IMR-90 (cell line): ENCODE measurements around the gene LRRTM3. TPM values are rescaled to one million over a fixed set of nuclear protein-coding genes. Genes with fewer than 3 reads are reported as not detected.

Experiments
- ATAC-seq: fragments of 200-7000 bp; cut with Tn5 transposase; 2 replicates; pipeline ENCODE4 v1.9.1; 2020; ENCODE audit warnings: low read depth, mild to moderate bottlenecking, moderate library complexity
- BruUV-seq: library from RNA; stranded (reverse); fragments of 400-500 nt; replicated peaks from 2 replicates; lab custom pipeline; 2021; lab: Mats Ljungman, UMichigan
- CTCF ChIA-PET: fragments of 300-600 bp; formaldehyde crosslinking; extraction: SDS; loops from one replicate; lab custom pipeline; 2021; ENCODE audit warnings: antibody characterized with exemption; lab: Yijun Ruan, JAX
- POLR2A ChIA-PET: fragments of 300-600 bp; sonication (Branson Sonifier 250); formaldehyde crosslinking; loops from one replicate; lab custom pipeline; 2022; ENCODE audit warnings: antibody characterized with exemption; ENCODE audit not compliant: unreplicated experiment; lab: Charles Lee
- DNase-seq: peaks from one replicate; pipeline ENCODE4 v3.0.0; 2013
- H2AFZ ChIP-seq: replicated peaks from 2 replicates; pipeline ENCODE3; 2013; ENCODE audit warnings: low read length, mild to moderate bottlenecking; ENCODE audit not compliant: poor library complexity
- H2AK5ac ChIP-seq: 2 replicates; pipeline ENCODE4 v1.6.1; 2013; ENCODE audit warnings: low read depth, low read length, inconsistent platforms
- H2AK9ac ChIP-seq: replicated peaks from 2 replicates; pipeline ENCODE3; 2013; ENCODE audit warnings: mild to moderate bottlenecking, low read depth, low read length, moderate library complexity; ENCODE audit not compliant: poor library complexity
- H2BK120ac ChIP-seq: 2 replicates; pipeline ENCODE4 v1.6.1; 2013; ENCODE audit warnings: low read depth, low read length, inconsistent platforms
- H2BK15ac ChIP-seq: 3 replicates; pipeline ENCODE4 v1.6.1; 2013; ENCODE audit warnings: low read depth, low read length, inconsistent platforms
- H2BK20ac ChIP-seq: 2 replicates; pipeline ENCODE4 v1.6.1; 2013; ENCODE audit warnings: low read depth, mild to moderate bottlenecking, inconsistent platforms, low read length, moderate library complexity
- H2BK5ac ChIP-seq: 2 replicates; pipeline ENCODE4 v1.6.1; 2013; ENCODE audit warnings: mild to moderate bottlenecking, low read depth, low read length, inconsistent platforms; ENCODE audit not compliant: poor library complexity, severe bottlenecking
- H3K14ac ChIP-seq: replicated peaks from 2 replicates; pipeline ENCODE4 v1.6.1; 2013; ENCODE audit warnings: low read depth, low read length, inconsistent platforms
- H3K18ac ChIP-seq: 2 replicates; pipeline ENCODE4 v1.6.1; 2013; ENCODE audit warnings: low read depth, low read length, control low read depth
- H3K23ac ChIP-seq: 2 replicates; pipeline ENCODE4 v1.6.1; 2013; ENCODE audit warnings: low read depth, low read length, inconsistent platforms
- H3K27ac ChIP-seq: 2 replicates; pipeline ENCODE4 v1.5.1; 2013; ENCODE audit warnings: mild to moderate bottlenecking, control low read depth, low read length; ENCODE audit not compliant: insufficient read depth
- H3K27me3 ChIP-seq: 2 replicates; pipeline ENCODE4 v1.6.1; 2013; ENCODE audit warnings: low read length; ENCODE audit not compliant: control insufficient read depth, insufficient read depth
- H3K36me3 ChIP-seq: 2 replicates; pipeline ENCODE4 v1.6.1; 2013; ENCODE audit warnings: low read length, mixed read lengths; ENCODE audit not compliant: control insufficient read depth, insufficient read depth
- H3K4ac ChIP-seq: 2 replicates; pipeline ENCODE4 v1.6.1; 2013; ENCODE audit warnings: low read depth, low read length, inconsistent platforms
- H3K4me1 ChIP-seq: 2 replicates; pipeline ENCODE4 v1.6.1; 2013; ENCODE audit warnings: low read length, mixed read lengths; ENCODE audit not compliant: control insufficient read depth, insufficient read depth
- H3K4me2 ChIP-seq: 2 replicates; pipeline ENCODE4 v1.6.1; 2013; ENCODE audit warnings: low read depth, mild to moderate bottlenecking, control low read depth, low read length, moderate library complexity
- H3K4me3 ChIP-seq: 2 replicates; pipeline ENCODE4 v1.5.1; 2013; ENCODE audit warnings: low read depth, mild to moderate bottlenecking, control low read depth, low read length, moderate library complexity; ENCODE audit not compliant: insufficient read depth
- H3K56ac ChIP-seq: 2 replicates; pipeline ENCODE4 v1.6.1; 2013; ENCODE audit warnings: low read length, inconsistent platforms; ENCODE audit not compliant: insufficient read depth; ENCODE audit errors: extremely low read depth
- H3K79me1 ChIP-seq, 2 experiments: 2 replicates each; pipeline ENCODE4 v1.6.1; 2013; ENCODE audit warnings: low read length in 2 of 2, inconsistent platforms in 1 of 2, low read depth in 1 of 2
- H3K9ac ChIP-seq: 2 replicates; pipeline ENCODE4 v1.6.1; 2013; ENCODE audit warnings: low read depth, low read length, control low read depth
- H3K9me1 ChIP-seq: 2 replicates; pipeline ENCODE4 v1.6.1; 2013; ENCODE audit warnings: low read length, inconsistent platforms; ENCODE audit not compliant: insufficient read depth
- H3K9me3 ChIP-seq: 2 replicates; pipeline ENCODE4 v1.6.1; 2013; ENCODE audit warnings: low read length; ENCODE audit not compliant: control insufficient read depth, insufficient read depth
- H4K20me1 ChIP-seq: 2 replicates; pipeline ENCODE4 v1.6.1; 2013; ENCODE audit warnings: low read length, inconsistent platforms; ENCODE audit not compliant: insufficient read depth
- H4K5ac ChIP-seq: 2 replicates; pipeline ENCODE4 v1.6.1; 2013; ENCODE audit warnings: mild to moderate bottlenecking, low read depth, low read length, control low read depth
- H4K8ac ChIP-seq, 2 experiments: 2 replicates each; pipeline ENCODE4 v1.6.1; 2013; ENCODE audit warnings: low read depth in 2 of 2, low read length in 2 of 2, control low read depth in 1 of 2, inconsistent platforms in 1 of 2
- H4K91ac ChIP-seq: 2 replicates; pipeline ENCODE4 v1.6.1; 2013; ENCODE audit warnings: low read depth, low read length, inconsistent platforms; ENCODE audit not compliant: insufficient read depth
- BHLHE40 ChIP-seq: fragments of 150-350 bp; IDR thresholded peaks from 2 replicates; pipeline ENCODE4 v1.6.1; 2016; ENCODE audit warnings: mild to moderate bottlenecking, low read depth, low read length
- CEBPB ChIP-seq: IDR thresholded peaks from 2 replicates; pipeline ENCODE4 v1.6.1; 2012; ENCODE audit warnings: low read depth, low read length, improper control_type of control experiment
- CHD1 ChIP-seq: IDR thresholded peaks from 2 replicates; pipeline ENCODE4 v1.6.1; 2012; ENCODE audit warnings: low read depth, low read length, improper control_type of control experiment
- CTCF ChIP-seq: conservative IDR thresholded peaks from 2 replicates; pipeline ENCODE4 v1.5.1; 2012; ENCODE audit warnings: mild to moderate bottlenecking, low read depth, low read length, improper control_type of control experiment
- ELK1 ChIP-seq: fragments of 150-350 bp; IDR thresholded peaks from 2 replicates; pipeline ENCODE4 v1.6.1; 2016; ENCODE audit warnings: low read depth, mild to moderate bottlenecking, low read length, moderate library complexity, borderline replicate concordance
- FOS ChIP-seq: fragments of 150-350 bp; IDR thresholded peaks from 2 replicates; pipeline ENCODE4 v1.6.1; 2016; ENCODE audit warnings: low read depth, low read length
- MAFK ChIP-seq: IDR thresholded peaks from 2 replicates; pipeline ENCODE4 v1.6.1; 2012; ENCODE audit warnings: low read depth, low read length, improper control_type of control experiment
- MAZ ChIP-seq: IDR thresholded peaks from 2 replicates; pipeline ENCODE4 v1.6.1; 2012; ENCODE audit warnings: low read depth, mild to moderate bottlenecking, low read length, improper control_type of control experiment, moderate library complexity, borderline replicate concordance
- MXI1 ChIP-seq: IDR thresholded peaks from 2 replicates; pipeline ENCODE4 v1.6.1; 2012; ENCODE audit warnings: low read depth, mild to moderate bottlenecking, low read length, moderate library complexity, borderline replicate concordance
- NFE2L2 ChIP-seq: fragments of 150-350 bp; IDR thresholded peaks from 2 replicates; pipeline ENCODE4 v1.6.1; 2016; ENCODE audit warnings: low read depth, mild to moderate bottlenecking, low read length
- POLR2A ChIP-seq: IDR thresholded peaks from 2 replicates; pipeline ENCODE4 v1.6.1; 2012; ENCODE audit warnings: mild to moderate bottlenecking, low read depth, low read length
- RCOR1 ChIP-seq: IDR thresholded peaks from 2 replicates; pipeline ENCODE4 v1.6.1; 2012; ENCODE audit warnings: mild to moderate bottlenecking, low read length, improper control_type of control experiment; ENCODE audit not compliant: insufficient replicate concordance
- RFX5 ChIP-seq: IDR thresholded peaks from 2 replicates; pipeline ENCODE4 v1.8.0; 2012; ENCODE audit warnings: low read depth, mild to moderate bottlenecking, low read length, moderate library complexity
- SMC3 ChIP-seq: fragments of 150-350 bp; IDR thresholded peaks from 2 replicates; pipeline ENCODE4 v1.6.1; 2016; ENCODE audit warnings: low read depth, mild to moderate bottlenecking, antibody characterized with exemption, low read length, moderate library complexity
- USF2 ChIP-seq: fragments of 150-350 bp; IDR thresholded peaks from 2 replicates; pipeline ENCODE4 v1.6.1; 2017; ENCODE audit warnings: mild to moderate bottlenecking, antibody characterized with exemption, low read length, low read depth
- WGBS, 2 experiments: methylation state at CpG; one replicate each; pipeline versions ENCODE4 v1.1.5 to v1.1.7; 2013; ENCODE audit warnings: missing lambda C conversion rate in 2 of 2; ENCODE audit not compliant: insufficient read length in 1 of 2; ENCODE audit errors: extremely low coverage in 2 of 2; 5-methylcytosine and 5-hydroxymethylcytosine counted together
- dilution Hi-C: fragments of 300-500 bp; cut with HindIII; formaldehyde crosslinking; loops from one replicate; pipeline ENCODE4 v1.14.3; 2018; ENCODE audit warnings: low sequenced_read_pairs; ENCODE audit not compliant: unreplicated experiment
- in situ Hi-C: fragments of 300-500 bp; cut with MboI; formaldehyde crosslinking; loops from 3 replicates; pipeline ENCODE4 v1.14.3; 2019; ENCODE audit warnings: low sequenced_read_pairs, inconsistent platforms, mixed read lengths
- intact Hi-C: fragments of 100-400 bp; cut with micrococcal nuclease; formaldehyde crosslinking; loops from 2 replicates; pipeline ENCODE4 v1.10.0; 2022
- polyA plus RNA-seq, 3 experiments: library from polyadenylated mRNA; depleted of rRNA; stranded (reverse); fragments of >200 nt; gene quantifications; 2 replicates each; pipeline ENCODE4 v1.2.3, GENCODE V29; 2012; ENCODE audit warnings: low replicate concordance in 1 of 3
- total RNA-seq: library from RNA; depleted of rRNA; stranded (reverse); fragments of >200 nt; gene quantifications from 2 replicates; pipeline ENCODE4 v1.2.3, GENCODE V29; 2012

The LRRTM3 gene
- total and polyA plus RNA-seq, 2 of the 4 experiments (the other 2 are of a cell fraction): under 0.01 TPM; not detected in 1

GRCh38 chr10:67107670-67108069, 181.8 kb downstream of the LRRTM3 start:
- Histone ChIP-seq H4K5ac (no peak overlapping the region), H2AK5ac (no peak overlapping the region), H2AFZ (no peak overlapping the region), H3K4me3 (no peak overlapping the region), H3K18ac (no peak overlapping the region), H3K36me3 (no peaks in the 10 kb centered on the region), H3K27ac (no peak overlapping the region), H3K14ac (no peak overlapping the region), H2BK5ac (no peak overlapping the region), H2BK120ac (no peak overlapping the region), H3K23ac (no peak overlapping the region), H3K56ac (no peak overlapping the region), H3K4ac (no peak overlapping the region), H3K4me2 (no peak overlapping the region), H3K79me1 (no peaks in the 10 kb centered on the region), H4K8ac (no peak overlapping the region), H2BK20ac (no peak overlapping the region), H3K4me1 (no peaks in the 10 kb centered on the region), H2AK9ac (no peak overlapping the region), H2BK15ac (no peak overlapping the region), H3K9ac (no peak overlapping the region), H4K91ac (no peak overlapping the region), H3K9me1 (no peaks in the 10 kb centered on the region), H3K27me3 (no peaks in the 10 kb centered on the region), H3K9me3 (no peaks in the 10 kb centered on the region), H4K20me1 (no peaks in the 10 kb centered on the region)
- TF ChIP-seq POLR2A: no peak
- TF ChIP-seq NFE2L2: no peak
- TF ChIP-seq MAFK: no peak
- no peak for TF ChIP-seq ELK1
- TF ChIP-seq USF2: no peak
- no peak for TF ChIP-seq CTCF
- no peak for TF ChIP-seq CHD1
- no peak for TF ChIP-seq BHLHE40
- TF ChIP-seq RFX5: no peak
- no peak for TF ChIP-seq SMC3
- no peak for TF ChIP-seq MXI1
- TF ChIP-seq CEBPB: no peak
- no peak for TF ChIP-seq MAZ
- TF ChIP-seq RCOR1: no peak
- no peak for TF ChIP-seq FOS
- no CpG with 5 or more reads among the region's 3 CpGs for WGBS, 2 experiments
- dilution Hi-C loops: no loop called here
- ATAC-seq: no peak
- ChIA-PET POLR2A (no interaction called here), CTCF (no interaction called here)
- BruUV-seq: no TSS peak
- intact Hi-C loops: no loop called here
- DNase-seq: no peak
- in situ Hi-C loops: no loop called here
